Measurements from ENCODE around the gene IFI35.
"Not testable (repeated sequence)": the region's sequence is repeated elsewhere in the genome, so short reads cannot be mapped to it uniquely, and the experiment has no call there.

The IFI35 gene

GRCh38 chr17:43024407-43025289 is 18.1 kb downstream of the IFI35 start, which contains the start of gene RND2:
Gene RND2 (plus strand): TSS chr17:43025231. CDS start chr17:43025348, 117 bp downstream.
- DNase-seq (ENCODE audit: low read depth in 2 of 2), result peak; percentile 51 to 54

GRCh38 chr17:43025290-43025657 is 18.7 kb downstream of the IFI35 start:
- no peak for DNase-seq (ENCODE audit: low read depth in 2 of 2)

- DNase-seq (ENCODE audit: low read depth in 2 of 2), result no peak
These were observed 19.4 kb downstream of the IFI35 start for GRCh38 chr17:43025766-43026537.

- no peak for DNase-seq (ENCODE audit: low read depth in 2 of 2)
These were observed 20.0 kb downstream of the IFI35 start for GRCh38 chr17:43026595-43026994.

GRCh38 chr17:43027091-43028032 is 20.8 kb downstream of the IFI35 start:
- no peak for DNase-seq (ENCODE audit: low read depth in 2 of 2)

GRCh38 chr17:43028221-43028861 is 21.8 kb downstream of the IFI35 start:
- DNase-seq (ENCODE audit: low read depth in 2 of 2), result no peak

GRCh38 chr17:43030137-43030767 is 23.7 kb downstream of the IFI35 start:
- DNase-seq (ENCODE audit: low read depth in 2 of 2), result no peak

GRCh38 chr17:43031666-43032065 is 25.1 kb downstream of the IFI35 start:
- no peak for DNase-seq (ENCODE audit: low read depth in 2 of 2)

GRCh38 chr17:43033948-43034881 is 27.6 kb downstream of the IFI35 start:
- DNase-seq (ENCODE audit: low read depth in 2 of 2), result no peak

GRCh38 chr17:43034894-43035293 is 28.3 kb downstream of the IFI35 start:
- no peak for DNase-seq (ENCODE audit: low read depth in 2 of 2)

- DNase-seq (ENCODE audit: low read depth in 2 of 2), result no peak
These were observed 33.1 kb downstream of the IFI35 start for GRCh38 chr17:43039646-43040045.

- DNase-seq (ENCODE audit: low read depth in 2 of 2), result no peak
These were observed 34.1 kb downstream of the IFI35 start for GRCh38 chr17:43040655-43041054.

GRCh38 chr17:43042025-43042628 is 35.5 kb downstream of the IFI35 start:
- no peak for DNase-seq (ENCODE audit: low read depth in 2 of 2)

GRCh38 chr17:43043307-43043706 is 36.7 kb downstream of the IFI35 start:
- no peak for DNase-seq (ENCODE audit: low read depth in 2 of 2)

GRCh38 chr17:43044024-43044423 is 37.4 kb downstream of the IFI35 start:
- DNase-seq (ENCODE audit: low read depth in 2 of 2), result no peak

GRCh38 chr17:43051969-43052368 is 45.4 kb downstream of the IFI35 start:
- no peak for DNase-seq (ENCODE audit: low read depth in 2 of 2)

- not testable (repeated sequence) for DNase-seq (ENCODE audit: low read depth in 2 of 2)
These were observed 46.4 kb downstream of the IFI35 start for GRCh38 chr17:43053008-43053407.

- DNase-seq (ENCODE audit: low read depth in 2 of 2), result no peak
These were observed 49.5 kb downstream of the IFI35 start for GRCh38 chr17:43056051-43056450.

GRCh38 chr17:43062984-43063638 is 56.5 kb downstream of the IFI35 start:
- no peak for DNase-seq (ENCODE audit: low read depth in 2 of 2)

All from stimulated activated CD8-positive, alpha-beta memory T cell treated with anti-CD3 and anti-CD28 coated beads, Interleukin-7, amount 100 ng/mL, for 1 hour (primary cell).